Measurements from ENCODE around the gene USP8. TPM values are rescaled to one million over a fixed set of nuclear protein-coding genes. Genes with fewer than 3 reads are reported as not detected.

Gene USP8
- polyA plus RNA-seq, 5 donors, result 43.2 to 73.4 (median 62.7) TPM

- no peak for DNase-seq
Observed at GRCh38 chr15:50531766-50532165, 107.6 kb downstream of the USP8 start.

- DNase-seq, result no peak
Observed at GRCh38 chr15:50542887-50543210, 118.6 kb downstream of the USP8 start.

GRCh38 chr15:50543556-50543955 lies 119.4 kb downstream of the USP8 start:
- no peak for DNase-seq

GRCh38 chr15:50544368-50544767 lies 120.2 kb downstream of the USP8 start:
- no peak for DNase-seq

GRCh38 chr15:50546566-50546965 lies 122.4 kb downstream of the USP8 start, which contains the start of gene USP50:
Gene USP50, minus strand, starts transcription at chr15:50546666. Its CDS starts 141 bp downstream, at chr15:50546525.
- DNase-seq, result no peak

- no peak for DNase-seq
Observed at GRCh38 chr15:50549326-50549725, 125.1 kb downstream of the USP8 start.

GRCh38 chr15:50552238-50552637 lies 128.0 kb downstream of the USP8 start:
- DNase-seq, result no peak

- no peak for DNase-seq
Observed at GRCh38 chr15:50556642-50557371, 132.6 kb downstream of the USP8 start.

- no peak for DNase-seq
Observed at GRCh38 chr15:50558012-50558411, 133.8 kb downstream of the USP8 start.

GRCh38 chr15:50562735-50563640 lies 138.8 kb downstream of the USP8 start:
- DNase-seq, result no peak

GRCh38 chr15:50563756-50564155 lies 139.6 kb downstream of the USP8 start:
- no peak for DNase-seq

Other genes starting within 250 kb of the USP8 start
- gene SLC27A2, start 242.2 kb upstream of the USP8 start, polyA plus RNA-seq (ENCODE audit: insufficient read depth in 1 of 5, insufficient read length in 5 of 5, low replicate concordance in 1 of 5), result 1 to 10 TPM; 4.0 to 8.8 (median 7.4) TPM
- gene HDC, start 158.7 kb upstream of the USP8 start, polyA plus RNA-seq (ENCODE audit: insufficient read depth in 1 of 5, insufficient read length in 5 of 5, low replicate concordance in 1 of 5), result 1 to 10 TPM in 3 of 5 donors, under 1 TPM in 2; 0.47 to 3.5 (median 1.0) TPM
- gene GABPB1, start 69.2 kb upstream of the USP8 start, polyA plus RNA-seq (ENCODE audit: insufficient read depth in 1 of 5, insufficient read length in 5 of 5, low replicate concordance in 1 of 5), result 10 to 100 TPM; 29.3 to 43.1 (median 38.9) TPM
- gene USP50, start 122.3 kb downstream of the USP8 start, polyA plus RNA-seq (ENCODE audit: insufficient read depth in 1 of 5, insufficient read length in 5 of 5, low replicate concordance in 1 of 5), result 1 to 10 TPM in 1 of 5 donors, under 1 TPM in 3, not detected in 1; 0.10 to 1.1 (median 0.66) TPM